Measurements from ENCODE around the gene SLC9A7.

The SLC9A7 gene

GRCh38 chrX:46653482-46653881, 105.4 kb downstream of the SLC9A7 start:
- Mint-ChIP-seq H3K4me3 (no peak overlapping the region), H3K36me3 (peaks cover 6% of the 10 kb centered on the region), H3K9me3 (no peaks in the 10 kb centered on the region), H3K27ac (no peak overlapping the region), H3K4me1 (no peaks in the 10 kb centered on the region)
- ATAC-seq = no peak
- DNase-seq (ENCODE audit: low spot score in 2 of 2) = no peak

GRCh38 chrX:46649421-46650260, 109.3 kb downstream of the SLC9A7 start:
- ATAC-seq = no peak
- Mint-ChIP-seq H3K4me1 (no peaks in the 10 kb centered on the region), H3K4me3 (no peak overlapping the region), H3K36me3 (peaks cover 6% of the 10 kb centered on the region), H3K9me3 (no peaks in the 10 kb centered on the region), H3K27ac (no peak overlapping the region)
- DNase-seq (ENCODE audit: low spot score in 2 of 2) = no peak

- H3K4me1 Mint-ChIP-seq = no peaks in the 10 kb centered on the region
- H3K36me3 Mint-ChIP-seq = peaks cover 6% of the 10 kb centered on the region
- no peaks in the 10 kb centered on the region for H3K9me3 Mint-ChIP-seq
- DNase-seq (ENCODE audit: low spot score in 2 of 2) = no peak
- no peak for ATAC-seq
- no peak overlapping the region for H3K4me3 Mint-ChIP-seq
- H3K27ac Mint-ChIP-seq = no peak overlapping the region
Measured at GRCh38 chrX:46648660-46649059, 110.3 kb downstream of the SLC9A7 start.

- Mint-ChIP-seq H3K4me3 (no peak overlapping the region), H3K27ac (no peak overlapping the region), H3K9me3 (no peaks in the 10 kb centered on the region), H3K4me1 (peaks cover 2% of the 10 kb centered on the region), H3K36me3 (peaks cover 6% of the 10 kb centered on the region)
- no peak for ATAC-seq
- DNase-seq (ENCODE audit: low spot score in 2 of 2) = no peak
Measured at GRCh38 chrX:46647251-46647650, 111.7 kb downstream of the SLC9A7 start.

GRCh38 chrX:46645614-46646013, 113.3 kb downstream of the SLC9A7 start:
- Mint-ChIP-seq H3K36me3 (no peaks in the 10 kb centered on the region), H3K27ac (no peak overlapping the region), H3K4me3 (no peak overlapping the region), H3K9me3 (no peaks in the 10 kb centered on the region), H3K4me1 (peaks cover 7% of the 10 kb centered on the region)
- DNase-seq (ENCODE audit: low spot score in 2 of 2) (no peak), ATAC-seq (no peak)

GRCh38 chrX:46643636-46644035, 115.3 kb downstream of the SLC9A7 start:
- H3K36me3 Mint-ChIP-seq = no peaks in the 10 kb centered on the region
- H3K4me3 Mint-ChIP-seq = no peak overlapping the region
- H3K27ac Mint-ChIP-seq = no peak overlapping the region
- H3K9me3 Mint-ChIP-seq = no peaks in the 10 kb centered on the region
- DNase-seq (ENCODE audit: low spot score in 2 of 2) = no peak
- H3K4me1 Mint-ChIP-seq = peaks cover 7% of the 10 kb centered on the region
- ATAC-seq = no peak

- H3K4me3 Mint-ChIP-seq = no peak overlapping the region
- ATAC-seq = peak; percentile 78
Measured at GRCh38 chrX:46642145-46642544, 116.8 kb downstream of the SLC9A7 start.

GRCh38 chrX:46637938-46638337, 121.0 kb downstream of the SLC9A7 start:
- Mint-ChIP-seq H3K36me3 (no peaks in the 10 kb centered on the region), H3K4me1 (peaks cover 20% of the 10 kb centered on the region), H3K9me3 (no peaks in the 10 kb centered on the region), H3K4me3 (no peak overlapping the region), H3K27ac (no peak overlapping the region)
- ATAC-seq (peak; percentile 93), DNase-seq (ENCODE audit: low spot score in 2 of 2) (no peak)

More at GRCh38 chrX:46642145-46642544, 116.8 kb downstream of the SLC9A7 start:
- H3K9me3 Mint-ChIP-seq = no peaks in the 10 kb centered on the region
- peaks cover 7% of the 10 kb centered on the region for H3K4me1 Mint-ChIP-seq
- H3K27ac Mint-ChIP-seq = no peak overlapping the region
- DNase-seq (ENCODE audit: low spot score in 2 of 2) = no peak
- no peaks in the 10 kb centered on the region for H3K36me3 Mint-ChIP-seq

- DNase-seq (ENCODE audit: low spot score in 2 of 2) (no peak), ATAC-seq (peak; percentile 40)
- H3K36me3 Mint-ChIP-seq = peaks cover 6% of the 10 kb centered on the region
- peaks cover 14% of the 10 kb centered on the region for H3K4me1 Mint-ChIP-seq
- H3K4me3 Mint-ChIP-seq = no peak overlapping the region
- H3K27ac Mint-ChIP-seq = no peak overlapping the region
- H3K9me3 Mint-ChIP-seq = no peaks in the 10 kb centered on the region
Measured at GRCh38 chrX:46636223-46636622, 122.7 kb downstream of the SLC9A7 start.

- ATAC-seq (peak; percentile 50), DNase-seq (ENCODE audit: low spot score in 2 of 2) (no peak)
- H3K27ac Mint-ChIP-seq = peak overlapping the region; percentile 82
- no peaks in the 10 kb centered on the region for H3K9me3 Mint-ChIP-seq
- peak overlapping the region; percentile 54 for H3K4me3 Mint-ChIP-seq
- peaks cover 19% of the 10 kb centered on the region for H3K4me1 Mint-ChIP-seq
- peaks cover 6% of the 10 kb centered on the region for H3K36me3 Mint-ChIP-seq
Measured at GRCh38 chrX:46635186-46635585, 123.7 kb downstream of the SLC9A7 start.

- peak overlapping the region; percentile 54 for H3K4me3 Mint-ChIP-seq
- peak overlapping the region; percentile 82 for H3K27ac Mint-ChIP-seq
- peaks cover 19% of the 10 kb centered on the region for H3K4me1 Mint-ChIP-seq
- ATAC-seq (peak; percentile 60), DNase-seq (ENCODE audit: low spot score in 2 of 2) (no peak)
- H3K36me3 Mint-ChIP-seq = peaks cover 6% of the 10 kb centered on the region
- H3K9me3 Mint-ChIP-seq = no peaks in the 10 kb centered on the region
Measured at GRCh38 chrX:46634577-46634976, 124.3 kb downstream of the SLC9A7 start.

- H3K4me1 Mint-ChIP-seq = peaks cover 40% of the 10 kb centered on the region
- H3K4me3 Mint-ChIP-seq = no peak overlapping the region
- H3K36me3 Mint-ChIP-seq = peaks cover 6% of the 10 kb centered on the region
- DNase-seq (ENCODE audit: low spot score in 2 of 2) (no peak), ATAC-seq (no peak)
- no peak overlapping the region for H3K27ac Mint-ChIP-seq
- H3K9me3 Mint-ChIP-seq = no peaks in the 10 kb centered on the region
Measured at GRCh38 chrX:46630141-46630540, 128.8 kb downstream of the SLC9A7 start.

GRCh38 chrX:46628460-46629371, 130.2 kb downstream of the SLC9A7 start:
- peak; percentile 97 for ATAC-seq
- H3K4me3 Mint-ChIP-seq = peak overlapping the region; percentile 45
- H3K4me1 Mint-ChIP-seq = peaks cover 32% of the 10 kb centered on the region
- peaks cover 6% of the 10 kb centered on the region for H3K36me3 Mint-ChIP-seq
- H3K9me3 Mint-ChIP-seq = no peaks in the 10 kb centered on the region
- no peak for DNase-seq (ENCODE audit: low spot score in 2 of 2)
- H3K27ac Mint-ChIP-seq = peak overlapping the region; percentile 65

- Mint-ChIP-seq H3K4me1 (peaks cover 32% of the 10 kb centered on the region), H3K27ac (peak overlapping the region; percentile 65), H3K9me3 (no peaks in the 10 kb centered on the region), H3K4me3 (peak overlapping the region; percentile 45), H3K36me3 (peaks cover 6% of the 10 kb centered on the region)
- DNase-seq (ENCODE audit: low spot score in 2 of 2) = no peak
- no peak for ATAC-seq
Measured at GRCh38 chrX:46627711-46628419, 131.1 kb downstream of the SLC9A7 start.

- H3K4me3 Mint-ChIP-seq = peak overlapping the region; percentile 18
- no peaks in the 10 kb centered on the region for H3K36me3 Mint-ChIP-seq
- ATAC-seq = no peak
- DNase-seq (ENCODE audit: low spot score in 2 of 2) = no peak
- no peaks in the 10 kb centered on the region for H3K9me3 Mint-ChIP-seq
- H3K27ac Mint-ChIP-seq = peak overlapping the region; percentile 61
- H3K4me1 Mint-ChIP-seq = peaks cover 32% of the 10 kb centered on the region
Measured at GRCh38 chrX:46627062-46627461, 131.9 kb downstream of the SLC9A7 start.
